NCI-H510A (cell line): ENCODE measurements around the gene GRIK1.

Experiments used
- DNase-seq: peaks from one replicate; lab custom pipeline; 2025; lab: John Stamatoyannopoulos, UW

Gene GRIK1

GRCh38 chr21:29642551-29643245, 297.1 kb downstream of the GRIK1 start:
- DNase-seq: no peak

- no peak for DNase-seq
These were observed 297.9 kb downstream of the GRIK1 start for GRCh38 chr21:29641635-29642550.

GRCh38 chr21:29641001-29641634, 298.7 kb downstream of the GRIK1 start:
- DNase-seq: no peak

GRCh38 chr21:29640080-29640508, 299.7 kb downstream of the GRIK1 start:
- no peak for DNase-seq

GRCh38 chr21:29639366-29640079, 300.3 kb downstream of the GRIK1 start:
- no peak for DNase-seq

- DNase-seq: no peak
These were observed 301.0 kb downstream of the GRIK1 start for GRCh38 chr21:29638761-29639327.

GRCh38 chr21:29638138-29638537, 301.7 kb downstream of the GRIK1 start:
- DNase-seq: no peak

GRCh38 chr21:29637553-29637952, 302.2 kb downstream of the GRIK1 start:
- DNase-seq: no peak

GRCh38 chr21:29637134-29637533, 302.7 kb downstream of the GRIK1 start:
- no peak for DNase-seq

- DNase-seq: no peak
These were observed 305.4 kb downstream of the GRIK1 start for GRCh38 chr21:29634418-29634817.

- no peak for DNase-seq
These were observed 306.0 kb downstream of the GRIK1 start for GRCh38 chr21:29633756-29634155.

GRCh38 chr21:29630441-29630840, 309.4 kb downstream of the GRIK1 start:
- no peak for DNase-seq

- DNase-seq: no peak
These were observed 311.9 kb downstream of the GRIK1 start for GRCh38 chr21:29627905-29628304.

GRCh38 chr21:29626801-29627470, 312.9 kb downstream of the GRIK1 start:
- no peak for DNase-seq

- no peak for DNase-seq
These were observed 313.8 kb downstream of the GRIK1 start for GRCh38 chr21:29625990-29626389.

- no peak for DNase-seq
These were observed 315.0 kb downstream of the GRIK1 start for GRCh38 chr21:29624776-29625175.

- no peak for DNase-seq
These were observed 318.3 kb downstream of the GRIK1 start for GRCh38 chr21:29621525-29621924.

- no peak for DNase-seq
These were observed 323.5 kb downstream of the GRIK1 start for GRCh38 chr21:29616209-29616751.

GRCh38 chr21:29613877-29614276, 325.9 kb downstream of the GRIK1 start:
- no peak for DNase-seq

GRCh38 chr21:29613021-29613420, 326.8 kb downstream of the GRIK1 start:
- no peak for DNase-seq
